Mesendoderm (in vitro differentiated cells): ENCODE results near the gene AREL1.

ENCODE experiments used
- DNase-seq: peaks from one replicate; pipeline ENCODE4 v3.0.0; 2013
- H2AK5ac ChIP-seq: 2 replicates; pipeline ENCODE4 v1.6.1; 2013; ENCODE audit warnings: low read length, inconsistent platforms
- H2BK120ac ChIP-seq: 2 replicates; pipeline ENCODE4 v1.6.1; 2013; ENCODE audit warnings: low read depth, mild to moderate bottlenecking, low read length, moderate library complexity, mixed read lengths
- H2BK15ac ChIP-seq: replicated peaks from 2 replicates; pipeline ENCODE4 v1.6.1; 2013; ENCODE audit warnings: low read depth, mild to moderate bottlenecking, moderate library complexity
- H2BK5ac ChIP-seq: 2 replicates; pipeline ENCODE4 v1.6.1; 2013; ENCODE audit warnings: low read length, inconsistent platforms
- H3K18ac ChIP-seq: 2 replicates; pipeline ENCODE4 v1.6.1; 2013; ENCODE audit warnings: mild to moderate bottlenecking, low read length, mixed read lengths
- H3K23ac ChIP-seq: one replicate; pipeline ENCODE4 v1.6.1; 2013; ENCODE audit warnings: low read length
- H3K27ac ChIP-seq: 2 replicates; pipeline ENCODE4 v1.5.1; 2013; ENCODE audit warnings: low read depth, mild to moderate bottlenecking, inconsistent platforms, low read length, moderate library complexity
- H3K27me3 ChIP-seq: 2 replicates; pipeline ENCODE4 v1.6.1; 2013; ENCODE audit warnings: low read length, control low read depth, mild to moderate bottlenecking, inconsistent platforms; ENCODE audit not compliant: insufficient read depth, poor library complexity
- H3K36me3 ChIP-seq: 2 replicates; pipeline ENCODE4 v1.6.1; 2013; ENCODE audit warnings: low read length, inconsistent platforms; ENCODE audit not compliant: control insufficient read depth, insufficient read depth
- H3K4ac ChIP-seq: one replicate; pipeline ENCODE4 v1.6.1; 2013; ENCODE audit warnings: low read depth, mild to moderate bottlenecking, low read length, moderate library complexity
- H3K4me1 ChIP-seq: 2 replicates; pipeline ENCODE4 v1.6.1; 2013; ENCODE audit warnings: low read depth, low read length, inconsistent platforms; ENCODE audit not compliant: control insufficient read depth
- H3K4me2 ChIP-seq: 2 replicates; pipeline ENCODE4 v1.6.1; 2013; ENCODE audit warnings: low read length
- H3K4me3 ChIP-seq: 2 replicates; pipeline ENCODE4 v1.5.1; 2013; ENCODE audit warnings: mild to moderate bottlenecking, low read length
- H3K56ac ChIP-seq: one replicate; pipeline ENCODE4 v1.6.1; 2013; ENCODE audit warnings: low read length
- H3K79me1 ChIP-seq: 2 replicates; pipeline ENCODE4 v1.6.1; 2013; ENCODE audit warnings: low read length, inconsistent platforms
- H3K79me2 ChIP-seq: 2 replicates; pipeline ENCODE4 v1.6.1; 2013; ENCODE audit warnings: mild to moderate bottlenecking, low read length; ENCODE audit not compliant: control insufficient read depth, insufficient read depth
- H3K9ac ChIP-seq: 2 replicates; pipeline ENCODE4 v1.6.1; 2013; ENCODE audit warnings: low read length, inconsistent platforms
- H4K5ac ChIP-seq: one replicate; pipeline ENCODE4 v1.6.1; 2013; ENCODE audit warnings: low read length
- H4K8ac ChIP-seq: one replicate; pipeline ENCODE4 v1.6.1; 2013; ENCODE audit warnings: low read depth, mild to moderate bottlenecking, control low read depth, low read length, moderate library complexity
- WGBS: extraction: QIAGEN DNeasy Blood & Tissue Kit; methylation state at CpG from one replicate; pipeline ENCODE4 v1.1.7; 2013; ENCODE audit warnings: low lambda C conversion rate, missing lambda C conversion rate; ENCODE audit not compliant: insufficient coverage; ENCODE audit errors: extremely low coverage; 5-methylcytosine and 5-hydroxymethylcytosine counted together

The AREL1 gene

GRCh38 chr14:74697011-74697410 is 15.9 kb downstream of the AREL1 start:
- no peak overlapping the region for H3K27ac ChIP-seq
- H3K9ac ChIP-seq: no peak overlapping the region
- WGBS: no CpG with 5 or more reads among the region's 1 CpG
- no peak for DNase-seq
- no peak overlapping the region for H4K5ac ChIP-seq
- H3K79me1 ChIP-seq: peaks cover 10% of the 10 kb centered on the region
- H3K79me2 ChIP-seq: peaks cover 11% of the 10 kb centered on the region
- no peaks in the 10 kb centered on the region for H3K4me1 ChIP-seq
- H4K8ac ChIP-seq: no peak overlapping the region
- H3K56ac ChIP-seq: no peak overlapping the region
- no peak overlapping the region for H3K18ac ChIP-seq
- no peak overlapping the region for H3K4ac ChIP-seq
- no peaks in the 10 kb centered on the region for H3K36me3 ChIP-seq
- no peak overlapping the region for H3K23ac ChIP-seq
- H3K4me2 ChIP-seq: no peak overlapping the region
- H2BK120ac ChIP-seq: no peak overlapping the region
- H3K4me3 ChIP-seq: no peak overlapping the region
- H2BK5ac ChIP-seq: no peak overlapping the region
- no peaks in the 10 kb centered on the region for H3K27me3 ChIP-seq
- no peak overlapping the region for H2AK5ac ChIP-seq
- no peak overlapping the region for H2BK15ac ChIP-seq

GRCh38 chr14:74695406-74695805 is 17.5 kb downstream of the AREL1 start:
- H2BK15ac ChIP-seq: no peak overlapping the region
- no peak overlapping the region for H3K23ac ChIP-seq
- no peaks in the 10 kb centered on the region for H3K4me1 ChIP-seq
- H3K9ac ChIP-seq: no peak overlapping the region
- no peak overlapping the region for H3K4me3 ChIP-seq
- H3K56ac ChIP-seq: no peak overlapping the region
- H3K79me1 ChIP-seq: peaks cover 7% of the 10 kb centered on the region
- H3K4me2 ChIP-seq: no peak overlapping the region
- H3K27ac ChIP-seq: no peak overlapping the region
- no peaks in the 10 kb centered on the region for H3K36me3 ChIP-seq
- H3K27me3 ChIP-seq: no peaks in the 10 kb centered on the region
- DNase-seq: no peak
- no peak overlapping the region for H4K5ac ChIP-seq
- H3K18ac ChIP-seq: no peak overlapping the region
- H3K79me2 ChIP-seq: peaks cover 8% of the 10 kb centered on the region
- no peak overlapping the region for H2BK5ac ChIP-seq
- no peak overlapping the region for H4K8ac ChIP-seq
- no peak overlapping the region for H2AK5ac ChIP-seq
- no peak overlapping the region for H2BK120ac ChIP-seq
- no peak overlapping the region for H3K4ac ChIP-seq
- no CpG with 5 or more reads among the region's 4 CpGs for WGBS

- Histone ChIP-seq H2BK120ac (no peak overlapping the region), H3K4ac (no peak overlapping the region), H3K9ac (no peak overlapping the region), H4K5ac (no peak overlapping the region), H3K79me2 (peaks cover 2% of the 10 kb centered on the region), H3K56ac (no peak overlapping the region), H3K36me3 (no peaks in the 10 kb centered on the region), H3K27me3 (no peaks in the 10 kb centered on the region), H4K8ac (no peak overlapping the region), H2BK15ac (no peak overlapping the region), H2BK5ac (no peak overlapping the region), H3K4me1 (no peaks in the 10 kb centered on the region), H3K27ac (no peak overlapping the region), H3K4me3 (no peak overlapping the region), H3K79me1 (peaks cover 2% of the 10 kb centered on the region), H2AK5ac (no peak overlapping the region), H3K18ac (no peak overlapping the region), H3K23ac (no peak overlapping the region), H3K4me2 (no peak overlapping the region)
- no CpG with 5 or more reads among the region's 3 CpGs for WGBS
- no peak for DNase-seq
Measured at GRCh38 chr14:74693191-74693590, 19.7 kb downstream of the AREL1 start.

GRCh38 chr14:74691456-74691855 is 21.4 kb downstream of the AREL1 start:
- Histone ChIP-seq H2AK5ac (no peak overlapping the region), H3K9ac (no peak overlapping the region), H2BK5ac (no peak overlapping the region), H3K27ac (no peak overlapping the region), H2BK120ac (no peak overlapping the region), H3K4me3 (no peak overlapping the region), H3K56ac (no peak overlapping the region), H3K79me2 (peaks cover 2% of the 10 kb centered on the region), H3K23ac (no peak overlapping the region), H3K79me1 (peaks cover 2% of the 10 kb centered on the region), H3K4me1 (no peaks in the 10 kb centered on the region), H3K27me3 (no peaks in the 10 kb centered on the region), H3K4ac (no peak overlapping the region), H4K5ac (no peak overlapping the region), H3K18ac (no peak overlapping the region), H3K4me2 (no peak overlapping the region), H2BK15ac (no peak overlapping the region), H4K8ac (no peak overlapping the region), H3K36me3 (no peaks in the 10 kb centered on the region)
- no CpG with 5 or more reads among the region's 2 CpGs for WGBS
- DNase-seq: no peak

GRCh38 chr14:74685921-74686678 is 26.8 kb downstream of the AREL1 start:
- Histone ChIP-seq H2BK120ac (no peak overlapping the region), H3K4me1 (no peaks in the 10 kb centered on the region), H4K8ac (no peak overlapping the region), H3K4me3 (no peak overlapping the region), H3K4ac (no peak overlapping the region), H2BK5ac (no peak overlapping the region), H3K9ac (no peak overlapping the region), H3K79me1 (no peaks in the 10 kb centered on the region), H4K5ac (no peak overlapping the region), H3K23ac (no peak overlapping the region), H3K79me2 (no peaks in the 10 kb centered on the region), H3K18ac (no peak overlapping the region), H3K4me2 (no peak overlapping the region), H3K36me3 (peaks cover 2% of the 10 kb centered on the region), H2BK15ac (no peak overlapping the region), H2AK5ac (no peak overlapping the region), H3K27ac (no peak overlapping the region), H3K27me3 (no peaks in the 10 kb centered on the region), H3K56ac (no peak overlapping the region)
- no CpG with 5 or more reads among the region's 3 CpGs for WGBS
- DNase-seq: no peak

- Histone ChIP-seq H3K36me3 (peaks cover 2% of the 10 kb centered on the region), H3K4me2 (no peak overlapping the region), H3K27me3 (no peaks in the 10 kb centered on the region), H3K23ac (no peak overlapping the region), H4K5ac (no peak overlapping the region), H3K18ac (no peak overlapping the region), H2BK120ac (no peak overlapping the region), H3K27ac (no peak overlapping the region), H2BK15ac (no peak overlapping the region), H2AK5ac (no peak overlapping the region), H3K79me1 (no peaks in the 10 kb centered on the region), H3K4me3 (no peak overlapping the region), H3K79me2 (no peaks in the 10 kb centered on the region), H3K4me1 (no peaks in the 10 kb centered on the region), H3K9ac (no peak overlapping the region), H3K4ac (no peak overlapping the region), H2BK5ac (no peak overlapping the region), H3K56ac (no peak overlapping the region), H4K8ac (no peak overlapping the region)
- no CpG with 5 or more reads among the region's 2 CpGs for WGBS
- DNase-seq: no peak
Measured at GRCh38 chr14:74685056-74685455, 27.8 kb downstream of the AREL1 start.
